ENCODE data around the gene ITIH4. TPM values are rescaled to one million over a fixed set of nuclear protein-coding genes. Genes with fewer than 3 reads are reported as not detected.
A peak's percentile ranks its signal among the peaks of the same experiment; 100 is the strongest.

Gene ITIH4
- total and polyA plus RNA-seq, 10 of the 15 experiments (the other 5 are each of a cell fraction or from before 2014, with no cell fraction given), result 0.64 to 4.1 (median 1.3) TPM

- TF ChIP-seq, protein P1, sequence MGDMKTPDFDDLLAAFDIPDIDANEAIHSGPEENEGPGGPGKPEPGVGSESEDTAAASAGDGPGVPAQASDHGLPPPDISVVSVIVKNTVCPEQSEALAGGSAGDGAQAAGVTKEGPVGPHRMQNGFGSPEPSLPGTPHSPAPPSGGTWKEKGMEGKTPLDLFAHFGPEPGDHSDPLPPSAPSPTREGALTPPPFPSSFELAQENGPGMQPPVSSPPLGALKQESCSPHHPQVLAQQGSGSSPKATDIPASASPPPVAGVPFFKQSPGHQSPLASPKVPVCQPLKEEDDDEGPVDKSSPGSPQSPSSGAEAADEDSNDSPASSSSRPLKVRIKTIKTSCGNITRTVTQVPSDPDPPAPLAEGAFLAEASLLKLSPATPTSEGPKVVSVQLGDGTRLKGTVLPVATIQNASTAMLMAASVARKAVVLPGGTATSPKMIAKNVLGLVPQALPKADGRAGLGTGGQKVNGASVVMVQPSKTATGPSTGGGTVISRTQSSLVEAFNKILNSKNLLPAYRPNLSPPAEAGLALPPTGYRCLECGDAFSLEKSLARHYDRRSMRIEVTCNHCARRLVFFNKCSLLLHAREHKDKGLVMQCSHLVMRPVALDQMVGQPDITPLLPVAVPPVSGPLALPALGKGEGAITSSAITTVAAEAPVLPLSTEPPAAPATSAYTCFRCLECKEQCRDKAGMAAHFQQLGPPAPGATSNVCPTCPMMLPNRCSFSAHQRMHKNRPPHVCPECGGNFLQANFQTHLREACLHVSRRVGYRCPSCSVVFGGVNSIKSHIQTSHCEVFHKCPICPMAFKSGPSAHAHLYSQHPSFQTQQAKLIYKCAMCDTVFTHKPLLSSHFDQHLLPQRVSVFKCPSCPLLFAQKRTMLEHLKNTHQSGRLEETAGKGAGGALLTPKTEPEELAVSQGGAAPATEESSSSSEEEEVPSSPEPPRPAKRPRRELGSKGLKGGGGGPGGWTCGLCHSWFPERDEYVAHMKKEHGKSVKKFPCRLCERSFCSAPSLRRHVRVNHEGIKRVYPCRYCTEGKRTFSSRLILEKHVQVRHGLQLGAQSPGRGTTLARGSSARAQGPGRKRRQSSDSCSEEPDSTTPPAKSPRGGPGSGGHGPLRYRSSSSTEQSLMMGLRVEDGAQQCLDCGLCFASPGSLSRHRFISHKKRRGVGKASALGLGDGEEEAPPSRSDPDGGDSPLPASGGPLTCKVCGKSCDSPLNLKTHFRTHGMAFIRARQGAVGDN (IDR thresholded peaks at IDR 0.05), result peak; percentile 70
- peak; percentile 91 for TF ChIP-seq CBFB (IDR thresholded peaks at IDR 0.05; ENCODE audit: low read depth)
- peak; percentile 91 for TF ChIP-seq SMAD5 (IDR thresholded peaks at IDR 0.05; ENCODE audit: low read depth)
- TF ChIP-seq, protein P2, sequence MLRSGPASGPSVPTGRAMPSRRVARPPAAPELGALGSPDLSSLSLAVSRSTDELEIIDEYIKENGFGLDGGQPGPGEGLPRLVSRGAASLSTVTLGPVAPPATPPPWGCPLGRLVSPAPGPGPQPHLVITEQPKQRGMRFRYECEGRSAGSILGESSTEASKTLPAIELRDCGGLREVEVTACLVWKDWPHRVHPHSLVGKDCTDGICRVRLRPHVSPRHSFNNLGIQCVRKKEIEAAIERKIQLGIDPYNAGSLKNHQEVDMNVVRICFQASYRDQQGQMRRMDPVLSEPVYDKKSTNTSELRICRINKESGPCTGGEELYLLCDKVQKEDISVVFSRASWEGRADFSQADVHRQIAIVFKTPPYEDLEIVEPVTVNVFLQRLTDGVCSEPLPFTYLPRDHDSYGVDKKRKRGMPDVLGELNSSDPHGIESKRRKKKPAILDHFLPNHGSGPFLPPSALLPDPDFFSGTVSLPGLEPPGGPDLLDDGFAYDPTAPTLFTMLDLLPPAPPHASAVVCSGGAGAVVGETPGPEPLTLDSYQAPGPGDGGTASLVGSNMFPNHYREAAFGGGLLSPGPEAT (IDR thresholded peaks at IDR 0.05; ENCODE audit: low read depth), result peak; percentile 86
- TF ChIP-seq SMARCA5 (IDR thresholded peaks at IDR 0.05), result peak; percentile 68
- peak; percentile 5 for TF ChIP-seq SIX5 (IDR thresholded peaks at IDR 0.05; ENCODE audit: low read depth, low read length, severe bottlenecking)
- peak; percentile 62 for TF ChIP-seq NRF1 (conservative IDR thresholded peaks at IDR 0.05; ENCODE audit: low read depth, low read length)
- TF ChIP-seq POU2F2 (IDR thresholded peaks at IDR 0.05; ENCODE audit: borderline replicate concordance, low read depth, low read length), result peak; percentile 82; the same call in 2 of the 3 replicates
- TF ChIP-seq REST (IDR thresholded peaks at IDR 0.05; ENCODE audit: low read depth, low read length), result 0 out of 2 replicates have a peak, but pooled peaks have one; percentile 10
- TF ChIP-seq PAX5 (IDR thresholded peaks at IDR 0.05; ENCODE audit: borderline replicate concordance, low read depth, low read length), result no peak
- TF ChIP-seq, protein P3, sequence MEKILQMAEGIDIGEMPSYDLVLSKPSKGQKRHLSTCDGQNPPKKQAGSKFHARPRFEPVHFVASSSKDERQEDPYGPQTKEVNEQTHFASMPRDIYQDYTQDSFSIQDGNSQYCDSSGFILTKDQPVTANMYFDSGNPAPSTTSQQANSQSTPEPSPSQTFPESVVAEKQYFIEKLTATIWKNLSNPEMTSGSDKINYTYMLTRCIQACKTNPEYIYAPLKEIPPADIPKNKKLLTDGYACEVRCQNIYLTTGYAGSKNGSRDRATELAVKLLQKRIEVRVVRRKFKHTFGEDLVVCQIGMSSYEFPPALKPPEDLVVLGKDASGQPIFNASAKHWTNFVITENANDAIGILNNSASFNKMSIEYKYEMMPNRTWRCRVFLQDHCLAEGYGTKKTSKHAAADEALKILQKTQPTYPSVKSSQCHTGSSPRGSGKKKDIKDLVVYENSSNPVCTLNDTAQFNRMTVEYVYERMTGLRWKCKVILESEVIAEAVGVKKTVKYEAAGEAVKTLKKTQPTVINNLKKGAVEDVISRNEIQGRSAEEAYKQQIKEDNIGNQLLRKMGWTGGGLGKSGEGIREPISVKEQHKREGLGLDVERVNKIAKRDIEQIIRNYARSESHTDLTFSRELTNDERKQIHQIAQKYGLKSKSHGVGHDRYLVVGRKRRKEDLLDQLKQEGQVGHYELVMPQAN (conservative IDR thresholded peaks at IDR 0.05), result peak; percentile 98
- peak; percentile 91 for TF ChIP-seq CREB1 (IDR thresholded peaks at IDR 0.05; ENCODE audit: low read depth)
- TF ChIP-seq SPI1 (IDR thresholded peaks at IDR 0.05; ENCODE audit: borderline replicate concordance, insufficient read depth, low read depth, low read length), result peak; percentile 44; the same call in 1 of the 2 replicates
- TF ChIP-seq EP300 (IDR thresholded peaks at IDR 0.05; ENCODE audit: borderline replicate concordance in 1 of 2, control insufficient read depth in 1 of 2, low read depth in 2 of 2, low read length in 2 of 2), result 0 out of 4 replicates have a peak, but pooled peaks of 1 of the 2 experiments have one; percentile 8
- TF ChIP-seq RELA (IDR thresholded peaks at IDR 0.05; ENCODE audit: borderline replicate concordance, partially characterized antibody), result peak; percentile 53
Measured at GRCh38 chr3:52770496-52771333, 59.8 kb downstream of the ITIH4 start, which contains the start of gene NEK4 (continued).

All from GM12878 (cell line).